Measurements from ENCODE around the gene RIC3. TPM values are rescaled to one million over a fixed set of nuclear protein-coding genes. Genes with fewer than 3 reads are reported as not detected.
A peak's percentile ranks its signal among the peaks of the same experiment; 100 is the strongest.

RIC3 gene
- total and polyA plus RNA-seq, 12 donors: 4.7 to 17.0 (median 12.5) TPM

DNA sequence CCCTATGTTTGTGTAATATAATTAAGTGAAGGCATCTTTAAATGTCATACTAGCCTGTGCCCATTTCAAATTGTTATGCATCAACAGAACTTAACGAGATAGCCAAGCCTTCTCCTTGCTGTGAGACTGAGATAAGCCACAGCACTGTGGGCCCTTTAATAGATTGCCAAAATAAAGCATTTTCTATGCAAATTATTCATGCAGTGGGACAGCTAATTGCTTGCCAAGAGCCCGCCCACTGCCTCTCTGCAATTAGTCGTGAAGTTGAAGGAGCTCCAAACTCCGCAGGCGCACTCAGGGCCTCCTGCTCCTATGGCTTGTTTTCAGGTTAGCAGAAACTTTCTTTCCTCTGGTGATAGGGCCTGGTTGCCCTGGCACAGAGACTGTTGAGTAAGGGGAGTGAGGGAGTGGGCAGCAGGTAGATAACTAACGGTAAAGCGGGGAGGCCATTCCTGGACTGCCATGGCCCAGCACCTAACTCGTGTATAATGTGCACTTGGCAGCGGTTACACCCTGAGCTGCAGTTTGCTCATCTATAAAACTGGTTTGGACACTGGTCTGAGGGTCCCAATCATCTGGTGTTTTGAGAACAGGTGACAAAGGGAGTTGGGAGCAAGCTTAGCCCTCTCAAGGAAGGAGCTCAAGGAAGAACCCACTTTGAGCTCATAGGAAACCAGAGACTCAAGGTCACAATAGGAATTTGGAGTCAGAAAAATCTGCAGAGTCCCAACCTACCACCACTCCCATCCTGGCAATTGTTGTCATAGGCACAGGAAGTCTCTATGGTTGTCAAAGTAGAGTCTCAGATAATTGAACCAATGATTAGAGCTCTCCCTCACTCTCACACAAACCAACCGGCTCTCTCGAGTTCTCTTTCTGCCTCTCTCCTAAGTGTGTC, 33.9 kb upstream of the RIC3 start:
- H3K4me1 ChIP-seq: peaks cover 0 to 53% (median 16%) of the 10 kb centered on the region in 9 donors
- 83 to 85% methylated on average over 11 of the region's 11 CpGs for WGBS, 2 donors
- peaks cover 0 to 24% (median 6%) of the 10 kb centered on the region in 7 donors for H3K27me3 ChIP-seq
- H3K4me3 ChIP-seq: no peak overlapping the region
- H3K27ac ChIP-seq: peak overlapping the region in 1 of 10 donors; percentile 40
- intact Hi-C loops (cut with DNase I): no loop called here
- H3K9me3 ChIP-seq: no peaks in the 10 kb centered on the region
- no peak for DNase-seq
- no peaks in the 10 kb centered on the region for H3K36me3 ChIP-seq
- no peak for TF ChIP-seq CTCF (IDR thresholded peaks at IDR 0.05)
- no peak for ATAC-seq

DNA sequence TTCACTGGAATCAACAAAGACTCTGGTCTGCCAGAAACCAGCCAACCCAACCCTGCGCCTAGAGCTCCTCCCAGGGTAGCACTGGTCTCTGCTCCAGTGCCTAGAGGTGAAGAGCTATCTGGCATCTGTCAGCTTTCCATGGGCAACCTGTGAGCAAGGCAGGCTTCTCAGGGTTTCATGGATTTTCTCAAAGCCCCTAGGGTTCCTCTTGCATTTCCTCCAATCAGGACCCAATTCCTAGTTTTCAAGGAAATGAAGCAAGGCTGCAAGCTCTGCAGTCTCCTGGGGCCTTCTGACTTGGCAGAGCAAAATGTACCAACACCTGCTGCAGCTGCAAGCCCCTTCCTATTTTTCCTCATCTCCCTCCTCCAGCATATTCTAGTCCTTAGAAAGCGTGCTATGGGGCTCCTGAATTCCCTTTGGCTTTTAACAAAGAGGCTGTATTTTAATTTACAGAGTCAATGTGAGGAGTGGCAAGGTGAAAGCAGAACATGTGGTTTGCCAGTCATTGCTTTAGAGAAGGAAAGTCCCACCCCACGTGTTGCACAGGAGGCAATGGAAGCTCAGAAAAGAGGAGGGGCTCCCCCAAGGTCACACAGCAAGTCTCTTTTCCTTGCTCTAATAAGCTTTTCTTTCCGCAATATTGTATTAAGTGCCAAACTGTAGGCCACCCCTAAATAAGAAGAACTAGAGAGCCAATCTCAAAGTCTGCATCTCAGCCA, 33.0 kb upstream of the RIC3 start:
- TF ChIP-seq CTCF (IDR thresholded peaks at IDR 0.05): no peak
- WGBS, 2 donors: 50 to 62% methylated on average over 4 of the region's 4 CpGs
- Histone ChIP-seq H3K9me3 (no peaks in the 10 kb centered on the region), H3K27me3 (peaks cover 0 to 17% (median 4%) of the 10 kb centered on the region in 7 donors), H3K36me3 (no peaks in the 10 kb centered on the region), H3K27ac (peak overlapping the region in 1 of 10 donors; percentile 40), H3K4me3 (no peak overlapping the region), H3K4me1 (peaks cover 0 to 46% (median 8%) of the 10 kb centered on the region in 9 donors)
- DNase-seq: no peak
- no peak for ATAC-seq
- intact Hi-C loops (cut with DNase I): no loop called here

DNA sequence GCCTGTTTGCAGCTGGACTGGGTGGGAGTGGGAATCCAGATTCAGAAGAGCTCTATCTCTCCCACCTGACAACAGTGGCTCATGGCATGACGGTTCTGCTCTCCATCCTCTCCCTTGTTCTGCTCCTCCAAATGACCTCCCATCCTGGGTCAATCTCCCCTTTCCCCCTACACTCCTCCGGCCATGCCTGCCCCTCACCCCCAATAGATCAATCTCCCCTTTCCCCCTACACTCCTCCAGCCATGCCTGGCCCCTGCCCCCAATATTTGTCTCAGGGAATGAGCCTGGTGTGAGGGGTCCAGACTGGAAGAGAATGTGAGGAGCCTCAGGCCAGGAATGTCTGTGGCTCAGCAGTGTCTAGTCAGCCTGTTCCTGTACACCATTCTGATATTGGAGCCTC, 30.9 kb upstream of the RIC3 start:
- no peak for DNase-seq
- Histone ChIP-seq H3K27ac (no peak overlapping the region), H3K4me1 (peaks cover 0 to 29% (median 0%) of the 10 kb centered on the region in 9 donors), H3K27me3 (peaks cover 0 to 26% (median 5%) of the 10 kb centered on the region in 7 donors), H3K36me3 (no peaks in the 10 kb centered on the region), H3K4me3 (no peak overlapping the region), H3K9me3 (no peaks in the 10 kb centered on the region)
- ATAC-seq: no peak
- intact Hi-C loops (cut with DNase I): no loop called here
- 69 to 71% methylated on average over 2 of the region's 2 CpGs for WGBS, 2 donors
- no peak for TF ChIP-seq CTCF (IDR thresholded peaks at IDR 0.05)

GRCh38 chr11:8196749-8197148, 27.9 kb upstream of the RIC3 start:
- Histone ChIP-seq H3K27ac (no peak overlapping the region), H3K36me3 (no peaks in the 10 kb centered on the region), H3K27me3 (peaks cover 0 to 40% (median 13%) of the 10 kb centered on the region in 7 donors), H3K4me1 (peaks cover 0 to 12% (median 0%) of the 10 kb centered on the region in 9 donors), H3K4me3 (no peak overlapping the region), H3K9me3 (no peaks in the 10 kb centered on the region)
- DNase-seq (no peak), ATAC-seq (no peak)
- no peak for TF ChIP-seq CTCF (IDR thresholded peaks at IDR 0.05)
- intact Hi-C loops (cut with DNase I): no loop called here
